Left lung (tissue), 10 donors: ENCODE measurements around the gene LRP1-AS. TPM values are rescaled to one million over a fixed set of nuclear protein-coding genes. Genes with fewer than 3 reads are reported as not detected.
A peak's percentile ranks its signal among the peaks of the same experiment; 100 is the strongest.
"Not testable (repeated sequence)": the region's sequence is repeated elsewhere in the genome, so short reads cannot be mapped to it uniquely, and the experiment has no call there.

ENCODE experiments used
- ATAC-seq: fragments of 200-7000 bp; cut with Tn5 transposase; one replicate; pipeline ENCODE4 v1.9.1; 2020; ENCODE audit warnings: moderate library complexity
- DNase-seq, 4 donors: peaks; one replicate each; pipeline ENCODE4 v3.0.0-alpha.2; 2013 to 2020
- H3K27ac ChIP-seq, 2 donors: fragments of 200-600 bp; sonication (generic) in 1 of 2; one replicate each; pipeline versions ENCODE4 v1.5.0 to v1.8.0; 2020 to 2021
- H3K27me3 ChIP-seq, 2 donors: fragments of 200-600 bp; sonication (generic) in 1 of 2; one replicate each; pipeline versions ENCODE4 v1.5.0 to v1.8.0; 2020 to 2021
- H3K36me3 ChIP-seq, 2 donors: fragments of 200-600 bp; sonication (generic) in 1 of 2; one replicate each; pipeline versions ENCODE4 v1.5.0 to v1.8.0; 2020 to 2021
- H3K4me1 ChIP-seq, 2 donors: fragments of 200-600 bp; one replicate each; pipeline ENCODE4 v1.8.0; 2021
- H3K4me3 ChIP-seq, 2 donors: fragments of 200-600 bp; sonication (generic) in 1 of 2; one replicate each; pipeline versions ENCODE4 v1.5.0 to v1.8.0; 2020 to 2021; ENCODE audit warnings: mild to moderate bottlenecking in 1 of 2
- H3K9me3 ChIP-seq, 2 donors: fragments of 200-600 bp; sonication (generic) in 1 of 2; one replicate each; pipeline versions ENCODE4 v1.5.0 to v1.8.0; 2020 to 2021
- intact Hi-C, 2 donors: fragments of 100-400 bp; cut with DNase I; formaldehyde crosslinking; loops; one replicate each; pipeline versions ENCODE4 v1.11.2 to v1.14.2; 2022
- polyA plus RNA-seq, 6 donors: library from polyadenylated mRNA; unstranded; fragments of 120-200 nt; gene quantifications; one replicate each; pipeline ENCODE4 v1.2.1, GENCODE V29; 2013; ENCODE audit not compliant: insufficient read length in 6 of 6
- total RNA-seq, 2 donors: library from RNA; stranded (reverse); fragmentation: NEBNext Ultra II Directional; extraction: Animal tissue kit (Norgen Biotek cat#: 25700); gene quantifications; one replicate each; pipeline ENCODE4 v1.2.1, GENCODE V29; 2021
- TF ChIP-seq, protein P1 (sequence below), 2 donors: fragments of 200-600 bp; sonication (generic) in 1 of 2; IDR thresholded peaks; one replicate each; pipeline versions ENCODE4 v1.5.0 to v1.8.0; 2021; ENCODE audit warnings: antibody characterized with exemption in 2 of 2
- donor health status: DM: no; HTN: yes; CAD: no.
- donor health status: DM: no; HTN: no; CAD: no.

LRP1-AS gene
- total and polyA plus RNA-seq, 8 donors = 0.24 to 1.0 (median 0.69) TPM; not detected in 3

DNA sequence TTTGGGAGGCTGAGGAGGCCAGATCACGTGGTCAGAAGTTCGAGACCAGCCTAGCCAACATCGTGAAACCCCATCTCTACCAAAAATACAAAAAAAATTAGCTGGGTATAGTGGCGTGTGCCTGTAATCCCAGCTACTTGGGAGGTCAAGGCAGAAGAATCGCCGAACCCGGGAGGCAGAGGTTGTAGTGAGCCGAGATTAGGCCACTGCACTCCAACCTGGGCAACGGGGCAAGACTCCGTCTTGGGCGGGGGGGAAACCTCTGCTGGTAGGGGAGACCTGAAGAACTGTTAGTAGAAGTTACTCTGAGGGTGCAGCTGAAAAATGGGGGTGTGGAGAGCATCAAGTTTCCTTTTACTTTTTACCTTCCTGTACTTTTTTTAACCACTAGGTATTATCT, 21.4 kb downstream of the LRP1-AS start:
- H3K27ac ChIP-seq = no peak overlapping the region
- no peaks in the 10 kb centered on the region for H3K9me3 ChIP-seq
- peaks cover 7 to 26% of the 10 kb centered on the region in 2 donors for H3K4me1 ChIP-seq
- intact Hi-C loops = loop anchor here in 1 of 2 donors (10.0 kb wide), 1 partner anchor 59 kb away; no protein-coding TSS in a partner anchor
- ATAC-seq (no peak), DNase-seq (no peak)
- peaks cover 0 to 61% of the 10 kb centered on the region in 2 donors for H3K27me3 ChIP-seq
- TF ChIP-seq, protein P1, sequence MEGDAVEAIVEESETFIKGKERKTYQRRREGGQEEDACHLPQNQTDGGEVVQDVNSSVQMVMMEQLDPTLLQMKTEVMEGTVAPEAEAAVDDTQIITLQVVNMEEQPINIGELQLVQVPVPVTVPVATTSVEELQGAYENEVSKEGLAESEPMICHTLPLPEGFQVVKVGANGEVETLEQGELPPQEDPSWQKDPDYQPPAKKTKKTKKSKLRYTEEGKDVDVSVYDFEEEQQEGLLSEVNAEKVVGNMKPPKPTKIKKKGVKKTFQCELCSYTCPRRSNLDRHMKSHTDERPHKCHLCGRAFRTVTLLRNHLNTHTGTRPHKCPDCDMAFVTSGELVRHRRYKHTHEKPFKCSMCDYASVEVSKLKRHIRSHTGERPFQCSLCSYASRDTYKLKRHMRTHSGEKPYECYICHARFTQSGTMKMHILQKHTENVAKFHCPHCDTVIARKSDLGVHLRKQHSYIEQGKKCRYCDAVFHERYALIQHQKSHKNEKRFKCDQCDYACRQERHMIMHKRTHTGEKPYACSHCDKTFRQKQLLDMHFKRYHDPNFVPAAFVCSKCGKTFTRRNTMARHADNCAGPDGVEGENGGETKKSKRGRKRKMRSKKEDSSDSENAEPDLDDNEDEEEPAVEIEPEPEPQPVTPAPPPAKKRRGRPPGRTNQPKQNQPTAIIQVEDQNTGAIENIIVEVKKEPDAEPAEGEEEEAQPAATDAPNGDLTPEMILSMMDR (IDR thresholded peaks at IDR 0.05) = no peak
- no peaks in the 10 kb centered on the region for H3K36me3 ChIP-seq
- no peak overlapping the region for H3K4me3 ChIP-seq

DNA sequence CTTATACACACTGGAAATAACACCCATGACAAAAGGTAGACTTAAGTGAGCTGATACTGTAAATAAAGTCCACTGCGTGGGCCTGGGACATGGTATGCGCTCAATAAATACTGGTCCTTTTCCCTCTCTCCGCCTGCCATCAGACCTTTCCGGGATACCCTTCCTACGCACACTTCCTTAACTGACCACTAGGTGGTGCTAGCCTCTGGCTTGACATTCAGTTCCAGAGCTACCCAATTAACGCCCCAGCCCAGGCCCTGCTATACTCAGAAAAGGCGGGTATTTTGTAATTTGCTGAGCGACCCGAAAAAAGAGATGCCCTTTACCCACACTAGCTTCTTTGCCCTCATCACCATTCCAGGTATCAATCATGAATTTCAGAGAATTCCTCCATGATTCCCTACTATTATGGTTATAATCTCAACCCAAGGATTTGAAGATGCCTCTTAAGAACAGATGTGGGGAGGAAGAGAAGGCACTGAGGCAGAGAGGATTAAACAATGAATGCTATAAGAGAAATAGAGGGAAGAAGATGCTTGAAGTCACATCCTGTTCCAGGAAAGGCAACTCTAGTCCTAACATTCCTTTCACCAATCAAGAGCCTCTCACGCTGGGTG, 23.1 kb downstream of the LRP1-AS start:
- no peak overlapping the region for H3K27ac ChIP-seq
- H3K27me3 ChIP-seq = peaks cover 0 to 44% of the 10 kb centered on the region in 2 donors
- H3K4me1 ChIP-seq = peaks cover 4 to 24% of the 10 kb centered on the region in 2 donors
- no peaks in the 10 kb centered on the region for H3K9me3 ChIP-seq
- TF ChIP-seq, protein P1 (IDR thresholded peaks at IDR 0.05) = peak; percentile 93 to 94
- no peaks in the 10 kb centered on the region for H3K36me3 ChIP-seq
- ATAC-seq (peak; percentile 43), DNase-seq (peak in 3 of 4 donors; percentile 66 to 81 (median 73))
- intact Hi-C loops = loop anchor here (5.0 to 10.0 kb wide), 2 partner anchors 58 to 60 kb away; no protein-coding TSS in a partner anchor
- H3K4me3 ChIP-seq = no peak overlapping the region

DNA sequence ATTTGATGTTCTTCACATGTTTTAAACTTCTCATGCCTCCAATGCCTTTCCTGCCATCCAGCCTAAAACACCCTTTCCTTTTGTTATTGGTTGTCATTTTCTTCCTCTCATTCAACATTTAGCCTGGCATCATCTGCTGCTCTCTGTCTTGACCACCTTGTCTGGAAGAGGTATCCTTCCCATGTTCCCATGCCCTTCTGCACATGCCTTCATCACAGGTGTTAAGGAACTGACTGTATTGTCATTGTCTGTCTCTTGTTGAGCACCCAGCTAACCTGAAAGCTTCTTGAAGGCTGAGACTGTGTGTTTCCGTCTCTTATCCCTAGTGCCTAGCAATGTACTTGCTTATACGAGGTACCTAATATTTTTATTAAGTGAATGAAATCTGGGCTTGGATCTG, 23.6 kb downstream of the LRP1-AS start:
- H3K9me3 ChIP-seq = no peaks in the 10 kb centered on the region
- peaks cover 4 to 26% of the 10 kb centered on the region in 2 donors for H3K4me1 ChIP-seq
- ATAC-seq = no peak
- no peak overlapping the region for H3K27ac ChIP-seq
- peaks cover 0 to 39% of the 10 kb centered on the region in 2 donors for H3K27me3 ChIP-seq
- no peaks in the 10 kb centered on the region for H3K36me3 ChIP-seq
- TF ChIP-seq, protein P1 (IDR thresholded peaks at IDR 0.05) = no peak
- DNase-seq = no peak
- no peak overlapping the region for H3K4me3 ChIP-seq
- intact Hi-C loops = loop anchor here (5.0 to 10.0 kb wide), 2 partner anchors 58 to 61 kb away; no protein-coding TSS in a partner anchor

DNA sequence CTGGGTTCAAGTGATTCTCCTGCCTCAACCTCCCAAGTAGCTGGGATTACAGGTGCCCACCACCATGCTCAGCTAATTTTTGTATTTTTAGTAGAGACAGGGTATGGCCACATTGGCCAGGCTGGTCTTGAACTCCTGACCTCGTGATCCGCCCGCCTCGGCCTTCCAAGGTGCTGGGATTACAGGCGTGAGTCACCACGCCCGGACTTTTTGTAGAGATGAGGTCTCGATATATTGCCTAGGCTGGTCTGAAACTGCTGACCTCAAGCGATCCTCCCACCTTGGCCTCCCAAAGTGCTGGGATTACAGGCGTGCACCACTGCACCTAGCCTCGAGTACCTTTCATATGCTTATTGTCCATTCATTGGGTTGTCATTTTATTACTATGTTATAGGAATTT, 26.7 kb downstream of the LRP1-AS start:
- not testable (repeated sequence) for H3K27me3 ChIP-seq, H3K9me3 ChIP-seq, ATAC-seq, H3K36me3 ChIP-seq, DNase-seq, H3K27ac ChIP-seq, H3K4me3 ChIP-seq
- peaks cover 4 to 14% of the 10 kb centered on the region in 2 donors for H3K4me1 ChIP-seq
- intact Hi-C loops = loop anchor here (5.0 to 10.0 kb wide), 2 partner anchors 62 to 64 kb away; no protein-coding TSS in a partner anchor

DNA sequence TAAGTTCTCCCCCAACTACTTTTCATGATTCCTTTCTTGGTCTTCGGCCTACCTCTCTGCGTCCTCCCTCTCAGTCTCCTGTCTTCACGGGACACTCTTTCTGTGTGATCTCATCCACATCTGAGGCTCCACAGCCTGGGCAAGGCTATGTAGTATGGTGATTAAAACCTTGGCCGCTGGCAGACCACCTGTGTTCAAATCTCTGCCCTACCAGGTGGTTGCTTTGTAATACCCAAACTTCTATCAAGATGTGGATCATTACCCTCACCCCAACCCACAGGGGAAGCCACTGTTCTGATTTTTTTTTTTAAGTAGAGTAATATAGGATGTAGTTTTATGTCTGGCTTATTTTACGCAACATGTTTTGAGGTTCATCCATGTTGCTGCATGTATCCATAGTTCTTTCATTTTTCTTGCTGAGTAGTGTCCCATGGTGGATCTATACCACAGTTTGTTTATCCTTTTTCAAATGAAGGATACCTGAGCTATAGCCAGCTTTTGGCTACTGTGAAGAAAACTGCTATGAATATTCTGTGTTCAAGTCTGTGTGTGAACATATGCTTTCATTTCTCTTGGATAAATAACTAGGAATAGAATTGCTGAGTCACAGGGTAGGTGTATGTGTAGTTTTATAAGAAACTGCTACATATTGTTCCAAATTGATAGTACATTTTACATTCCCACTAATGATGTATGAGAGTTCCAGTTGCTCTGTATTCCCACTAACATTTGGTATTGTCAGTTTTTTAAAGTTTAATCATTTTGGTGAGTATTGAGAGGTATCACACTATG, 27.9 kb downstream of the LRP1-AS start:
- peaks cover 4 to 14% of the 10 kb centered on the region in 2 donors for H3K4me1 ChIP-seq
- H3K27me3 ChIP-seq = no peaks in the 10 kb centered on the region
- H3K4me3 ChIP-seq = no peak overlapping the region
- peak overlapping the region in 1 of 2 donors; percentile 14 for H3K27ac ChIP-seq
- H3K9me3 ChIP-seq = no peaks in the 10 kb centered on the region
- DNase-seq = no peak
- intact Hi-C loops = loop anchor here (5.0 to 10.0 kb wide), 2 partner anchors 63 to 65 kb away; no protein-coding TSS in a partner anchor
- TF ChIP-seq, protein P1 (IDR thresholded peaks at IDR 0.05) = no peak
- H3K36me3 ChIP-seq = no peaks in the 10 kb centered on the region
- no peak for ATAC-seq
